Measurements from ENCODE around the gene ZBTB8A. TPM values are rescaled to one million over a fixed set of nuclear protein-coding genes. Genes with fewer than 3 reads are reported as not detected.

Gene ZBTB8A
- total and polyA plus RNA-seq, 2 experiments from 2014 or later = 4.4 to 5.7 TPM

- DNase-seq (ENCODE audit: low read depth in 1 of 2, low spot score in 1 of 2) = peak in 1 of 2 donors; percentile 77
- no peaks in the 10 kb centered on the region for H3K9me3 ChIP-seq (ENCODE audit: low read depth)
- no peaks in the 10 kb centered on the region for H3K27me3 ChIP-seq
- no peaks in the 10 kb centered on the region for H3K36me3 ChIP-seq
- peaks cover 29% of the 10 kb centered on the region for H3K4me1 ChIP-seq (ENCODE audit: low read depth)
- TF ChIP-seq CTCF (IDR thresholded peaks at IDR 0.05; ENCODE audit: low read depth, low read length) = no peak
- H3K27ac ChIP-seq = no peak overlapping the region
- H3K4me3 ChIP-seq = no peak overlapping the region
Measured at GRCh38 chr1:32496127-32496526, 43.1 kb upstream of the ZBTB8A start.

DNA sequence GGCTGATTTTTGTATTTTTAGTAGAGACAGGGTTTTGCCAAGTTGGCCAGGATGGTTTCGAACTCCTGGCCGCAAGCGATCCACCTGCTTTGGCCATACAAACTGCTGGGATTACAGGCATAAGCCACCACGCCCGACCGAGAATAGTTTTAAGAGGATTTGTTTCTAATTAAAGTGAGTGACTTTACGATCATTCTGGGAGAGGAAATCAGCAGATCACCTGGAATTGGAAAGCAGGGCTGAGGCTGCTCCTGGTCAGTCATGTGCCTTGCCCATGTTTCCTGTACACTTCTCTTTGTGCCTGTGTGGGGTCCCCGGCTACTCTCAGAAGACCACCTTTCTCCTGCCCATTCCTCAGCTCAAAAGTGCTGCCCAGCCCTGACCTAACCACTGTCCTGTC, 40.5 kb upstream of the ZBTB8A start:
- Histone ChIP-seq H3K36me3 (no peaks in the 10 kb centered on the region), H3K4me1 (ENCODE audit: low read depth) (peaks cover 25% of the 10 kb centered on the region), H3K4me3 (no peak overlapping the region), H3K27ac (no peak overlapping the region), H3K27me3 (no peaks in the 10 kb centered on the region), H3K9me3 (ENCODE audit: low read depth) (no peaks in the 10 kb centered on the region)
- no peak for TF ChIP-seq CTCF (IDR thresholded peaks at IDR 0.05; ENCODE audit: low read depth, low read length)
- no peak for DNase-seq (ENCODE audit: low read depth in 1 of 2, low spot score in 1 of 2)

DNA sequence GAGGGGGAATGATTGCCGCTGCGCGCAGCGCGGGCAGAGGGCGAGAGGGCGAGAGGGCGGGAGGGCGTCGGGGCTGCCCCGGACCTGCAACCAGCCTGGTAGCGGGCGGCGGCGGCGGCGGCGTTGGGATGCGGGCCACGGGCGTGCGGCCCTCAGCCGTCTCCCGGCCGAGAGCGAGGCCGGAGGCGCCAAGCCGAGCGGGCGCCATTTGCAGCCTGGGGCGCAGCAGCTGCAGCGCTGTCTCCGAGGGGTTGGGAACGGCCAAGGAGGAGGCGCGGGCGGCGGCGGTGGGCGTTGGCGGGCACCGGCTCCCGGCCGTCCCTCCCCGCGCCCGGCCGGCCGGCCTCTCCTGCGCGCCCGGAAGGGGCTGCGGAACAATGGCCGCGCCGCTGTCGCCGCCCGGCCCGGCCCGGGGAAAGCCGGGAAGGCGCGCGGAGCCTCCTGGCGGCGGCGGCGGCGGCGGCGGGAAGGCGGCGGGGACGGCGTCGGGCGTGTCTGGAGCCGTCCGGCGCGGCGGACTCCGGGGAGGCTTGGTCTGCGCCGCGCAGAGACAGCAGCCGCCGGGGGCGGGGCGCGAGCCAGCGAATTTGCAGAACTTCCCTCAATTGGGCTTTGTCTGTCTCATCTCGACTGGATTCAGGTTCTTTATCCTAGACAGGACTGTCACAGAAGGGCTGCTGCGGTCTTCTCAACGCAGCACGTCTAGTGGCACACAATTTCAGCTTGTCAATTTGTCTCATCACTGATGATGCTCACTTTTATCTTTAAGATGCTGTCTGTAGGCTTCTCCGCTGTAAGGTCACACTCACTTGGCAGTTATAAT, 38.6 kb upstream of the ZBTB8A start:
- H3K27me3 ChIP-seq = no peaks in the 10 kb centered on the region
- H3K36me3 ChIP-seq = no peaks in the 10 kb centered on the region
- peaks cover 10% of the 10 kb centered on the region for H3K4me1 ChIP-seq (ENCODE audit: low read depth)
- TF ChIP-seq CTCF (IDR thresholded peaks at IDR 0.05; ENCODE audit: low read depth, low read length) = no peak
- peak overlapping the region; percentile 83 for H3K4me3 ChIP-seq
- no peaks in the 10 kb centered on the region for H3K9me3 ChIP-seq (ENCODE audit: low read depth)
- peak; percentile 75 to 76 for DNase-seq (ENCODE audit: low read depth in 1 of 2, low spot score in 1 of 2)
- H3K27ac ChIP-seq = peak overlapping the region; percentile 90

DNA sequence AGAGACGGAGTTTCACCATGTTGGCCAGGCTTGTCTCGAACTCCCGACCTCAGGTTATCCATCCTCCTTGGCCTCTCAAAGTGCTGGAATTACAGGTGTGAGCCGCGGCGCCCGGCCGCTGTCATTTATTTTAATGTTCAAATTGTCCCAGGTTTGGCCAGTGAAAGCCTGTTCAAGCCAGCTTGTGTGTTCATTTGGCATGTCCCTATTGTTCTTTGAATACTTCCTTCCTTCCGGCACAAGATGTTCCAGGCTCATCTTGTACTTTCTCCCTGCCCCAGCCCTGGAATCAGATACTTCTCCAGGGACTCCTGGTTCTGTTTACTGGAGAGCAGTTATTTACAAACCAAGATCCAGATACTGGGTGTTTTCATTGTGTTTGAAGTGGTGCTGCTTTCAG, 37.4 kb upstream of the ZBTB8A start:
- H3K36me3 ChIP-seq = no peaks in the 10 kb centered on the region
- TF ChIP-seq CTCF (IDR thresholded peaks at IDR 0.05; ENCODE audit: low read depth, low read length) = no peak
- H3K9me3 ChIP-seq (ENCODE audit: low read depth) = no peaks in the 10 kb centered on the region
- H3K4me1 ChIP-seq (ENCODE audit: low read depth) = no peaks in the 10 kb centered on the region
- no peaks in the 10 kb centered on the region for H3K27me3 ChIP-seq
- H3K4me3 ChIP-seq = no peak overlapping the region
- DNase-seq (ENCODE audit: low read depth in 1 of 2, low spot score in 1 of 2) = peak in 1 of 2 donors; percentile 30
- H3K27ac ChIP-seq = no peak overlapping the region

DNA sequence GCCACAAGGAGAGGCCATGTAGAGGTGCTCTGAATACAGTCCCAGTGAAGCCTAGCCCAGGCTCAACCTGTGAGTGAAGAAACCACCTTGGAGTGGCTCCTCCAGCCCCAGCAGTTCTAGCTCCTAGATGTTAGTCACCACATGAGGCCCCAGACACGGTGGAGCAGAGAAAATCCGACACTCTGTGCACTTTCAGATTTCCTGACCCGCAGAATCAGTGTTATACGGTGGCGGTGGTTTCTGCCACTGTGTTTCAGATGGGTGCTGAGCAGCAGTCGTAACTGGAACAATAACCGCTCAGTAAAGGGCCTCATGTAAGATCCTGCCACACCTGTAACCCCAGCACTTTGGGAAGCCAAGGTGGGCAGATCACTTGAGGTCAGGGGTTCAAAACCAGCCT, 36.1 kb upstream of the ZBTB8A start:
- H3K36me3 ChIP-seq = no peaks in the 10 kb centered on the region
- no peaks in the 10 kb centered on the region for H3K9me3 ChIP-seq (ENCODE audit: low read depth)
- no peaks in the 10 kb centered on the region for H3K4me1 ChIP-seq (ENCODE audit: low read depth)
- H3K27ac ChIP-seq = no peak overlapping the region
- no peaks in the 10 kb centered on the region for H3K27me3 ChIP-seq
- H3K4me3 ChIP-seq = no peak overlapping the region
- DNase-seq (ENCODE audit: low read depth in 1 of 2, low spot score in 1 of 2) = no peak
- no peak for TF ChIP-seq CTCF (IDR thresholded peaks at IDR 0.05; ENCODE audit: low read depth, low read length)

Measured in cardiac muscle cell (in vitro differentiated cells and primary cell).